HG03135 (cell line): Measurements from ENCODE around the gene FANCC.

ENCODE experiments used
- ATAC-seq: cut with Tn5 transposase; IDR thresholded peaks from one replicate; pipeline ENCODE4 v1.9.1; 2021; ENCODE audit warnings: mild to moderate bottlenecking, moderate library complexity; ENCODE audit not compliant: unreplicated experiment

FANCC gene

DNA sequence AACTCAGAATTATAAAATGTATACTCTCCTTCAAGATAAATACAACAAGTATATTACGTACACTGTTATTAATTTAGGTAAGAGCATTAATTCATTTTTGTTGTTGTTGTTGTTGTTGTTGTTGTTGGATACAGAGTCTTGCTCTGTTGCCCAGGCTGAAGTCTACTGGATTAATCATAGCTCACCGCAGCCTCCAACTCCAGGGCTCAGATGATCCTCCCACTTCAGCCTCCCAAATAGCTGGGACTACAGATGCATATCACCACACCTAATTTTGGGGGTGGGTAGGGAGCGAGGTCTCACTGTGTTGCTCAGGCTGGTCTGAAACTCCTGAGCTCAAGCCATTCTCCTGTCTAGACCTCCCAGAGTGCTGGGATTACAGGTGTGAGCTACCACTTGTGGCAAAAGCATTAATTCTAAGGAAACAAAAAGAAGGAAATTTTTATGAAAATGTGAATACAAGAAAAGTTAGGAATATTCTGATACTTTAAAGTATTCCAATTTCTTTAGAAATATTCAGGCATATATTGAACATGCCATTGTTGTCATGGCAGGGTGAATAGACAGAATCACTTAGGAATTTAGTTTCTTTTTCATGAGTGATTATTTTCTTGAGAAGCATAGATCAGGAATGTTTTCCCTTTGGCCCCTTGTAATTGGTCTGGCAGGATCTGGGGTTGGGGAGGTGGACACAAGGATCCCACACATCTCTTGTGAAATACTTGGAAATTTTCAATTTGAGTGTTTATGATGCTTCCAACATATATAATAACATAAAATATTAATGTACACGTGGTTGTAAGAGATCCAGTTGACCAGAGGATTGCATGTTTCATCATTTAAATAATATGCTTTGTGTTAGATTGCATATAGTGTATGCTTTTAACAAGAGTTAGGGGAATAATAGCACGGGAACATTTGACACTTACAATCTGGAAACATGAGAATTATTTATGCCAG lies 263.6 kb downstream of the FANCC start:
- ATAC-seq, result no peak

- ATAC-seq, result no peak
These were observed 267.7 kb downstream of the FANCC start for GRCh38 chr9:95049761-95050160.
